ENCODE data around the gene NTNG2. TPM values are rescaled to one million over a fixed set of nuclear protein-coding genes. Genes with fewer than 3 reads are reported as not detected.

The NTNG2 gene
- total RNA-seq, 2 experiments from 2014 or later = 10.9 to 15.6 TPM

DNA sequence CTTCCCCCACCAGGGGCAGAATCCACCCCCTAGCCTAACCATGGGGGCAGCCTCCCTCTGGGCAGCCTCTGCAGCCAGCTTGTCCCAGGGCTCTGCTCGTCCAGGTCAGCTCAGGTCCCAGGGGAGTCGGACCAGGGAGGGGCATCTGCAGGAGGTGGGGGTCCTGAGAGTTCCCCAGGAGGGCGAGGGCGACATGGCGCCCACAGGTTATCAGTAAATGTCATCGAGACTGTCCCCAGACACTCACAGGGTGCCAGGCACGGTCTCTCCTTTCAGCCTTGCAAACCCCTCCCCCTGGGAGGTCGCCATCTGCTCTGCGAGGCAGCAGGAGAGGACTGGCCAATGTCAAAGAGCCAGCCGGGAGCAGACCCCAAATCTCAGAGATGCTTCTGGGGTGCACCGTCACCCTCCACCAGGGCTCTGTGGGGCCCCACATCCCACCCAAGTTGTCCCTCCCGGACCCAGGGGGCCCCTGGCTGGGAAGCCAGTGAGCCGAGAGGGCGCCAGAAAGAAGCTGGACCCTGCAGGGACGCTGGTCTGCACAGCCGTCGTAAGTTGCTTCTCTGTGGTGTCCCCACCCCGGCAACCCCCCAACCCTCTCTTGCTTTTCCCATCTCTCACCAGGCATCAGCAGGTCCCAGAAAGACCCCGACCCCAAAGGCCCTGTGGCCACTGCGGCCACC lies 69.3 kb downstream of the NTNG2 start:
- H3K9me3 Mint-ChIP-seq = no peaks in the 10 kb centered on the region
- DNase-seq = no peak
- peaks cover 2% of the 10 kb centered on the region for H3K4me1 Mint-ChIP-seq
- no peak overlapping the region for H3K4me3 Mint-ChIP-seq
- no peak for ATAC-seq (ENCODE audit: low read depth)
- H3K27me3 Mint-ChIP-seq = peaks cover 2% of the 10 kb centered on the region
- H3K36me3 Mint-ChIP-seq = no peaks in the 10 kb centered on the region
- no peak overlapping the region for H3K27ac Mint-ChIP-seq
- POLR2A ChIA-PET = no interaction called here

DNA sequence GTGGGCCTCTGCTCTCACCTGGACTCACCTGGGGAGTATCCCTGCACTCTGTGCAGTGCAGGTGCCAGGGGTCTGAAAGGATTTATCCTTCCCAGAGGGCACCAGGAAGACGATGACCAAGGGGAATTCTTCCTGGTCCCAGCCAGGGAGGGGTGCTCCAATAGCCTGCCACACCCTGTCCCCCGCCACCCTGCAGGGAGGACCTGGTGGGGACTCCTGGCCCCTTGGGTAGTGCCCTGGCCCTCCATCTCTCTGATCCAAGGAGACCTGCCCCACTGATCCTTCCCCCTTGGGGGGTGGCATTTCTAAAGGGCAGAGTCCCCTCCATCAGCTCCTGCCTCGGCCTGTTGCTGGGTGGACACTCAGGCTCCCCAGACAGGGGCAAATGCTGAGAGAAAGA lies 70.7 kb downstream of the NTNG2 start:
- Mint-ChIP-seq H3K4me3 (no peak overlapping the region), H3K9me3 (no peaks in the 10 kb centered on the region), H3K27me3 (peaks cover 2% of the 10 kb centered on the region), H3K36me3 (no peaks in the 10 kb centered on the region), H3K4me1 (peaks cover 2% of the 10 kb centered on the region), H3K27ac (no peak overlapping the region)
- ATAC-seq (ENCODE audit: low read depth) (no peak), DNase-seq (no peak)
- POLR2A ChIA-PET = no interaction called here

DNA sequence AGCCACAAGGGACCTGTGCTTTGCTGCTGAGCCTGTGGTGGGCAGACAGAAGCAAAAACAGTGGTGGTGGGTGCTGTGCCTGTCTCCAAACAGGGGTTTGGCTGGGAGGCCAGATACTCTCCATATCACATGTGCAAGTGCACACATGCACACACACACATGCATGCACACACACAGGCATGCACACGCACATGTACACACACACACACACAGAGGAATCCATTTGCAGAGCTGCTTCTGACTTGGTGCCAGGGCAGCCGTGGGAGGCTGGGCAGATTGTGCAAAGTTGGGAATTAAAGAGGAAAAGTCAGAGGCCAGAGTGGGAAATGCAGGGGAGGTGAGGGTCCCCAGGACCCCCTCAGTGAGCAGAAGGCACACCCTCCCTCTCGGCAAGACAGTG lies 71.3 kb downstream of the NTNG2 start:
- POLR2A ChIA-PET = no interaction called here
- ATAC-seq (ENCODE audit: low read depth) = no peak
- no peaks in the 10 kb centered on the region for H3K9me3 Mint-ChIP-seq
- H3K36me3 Mint-ChIP-seq = no peaks in the 10 kb centered on the region
- DNase-seq = no peak
- H3K27ac Mint-ChIP-seq = no peak overlapping the region
- H3K4me1 Mint-ChIP-seq = peaks cover 2% of the 10 kb centered on the region
- H3K27me3 Mint-ChIP-seq = peaks cover 2% of the 10 kb centered on the region
- H3K4me3 Mint-ChIP-seq = no peak overlapping the region

DNA sequence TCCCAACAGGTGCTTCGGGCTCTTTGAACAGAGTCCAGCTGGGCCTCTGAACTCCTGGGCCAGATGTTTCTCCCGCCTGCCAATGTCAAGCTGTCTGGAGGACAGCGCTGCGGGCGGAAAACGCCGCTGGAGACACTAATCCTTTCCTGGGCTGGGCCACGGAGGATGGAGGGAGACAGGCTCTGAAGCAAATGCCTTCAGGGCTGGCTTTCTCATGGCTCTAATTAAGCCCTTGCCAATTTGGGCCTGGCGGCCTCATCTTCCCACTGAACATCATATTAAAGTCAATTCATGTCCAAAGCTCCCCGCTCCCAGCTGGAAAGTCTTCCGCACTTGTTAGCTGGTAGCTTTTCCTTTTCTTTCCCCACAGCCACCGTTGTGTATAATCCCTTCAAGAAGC lies 72.7 kb downstream of the NTNG2 start:
- Mint-ChIP-seq H3K36me3 (no peaks in the 10 kb centered on the region), H3K4me1 (no peaks in the 10 kb centered on the region), H3K4me3 (no peak overlapping the region), H3K27me3 (peaks cover 2% of the 10 kb centered on the region), H3K9me3 (no peaks in the 10 kb centered on the region), H3K27ac (no peak overlapping the region)
- POLR2A ChIA-PET = no interaction called here
- ATAC-seq (ENCODE audit: low read depth) (no peak), DNase-seq (no peak)

DNA sequence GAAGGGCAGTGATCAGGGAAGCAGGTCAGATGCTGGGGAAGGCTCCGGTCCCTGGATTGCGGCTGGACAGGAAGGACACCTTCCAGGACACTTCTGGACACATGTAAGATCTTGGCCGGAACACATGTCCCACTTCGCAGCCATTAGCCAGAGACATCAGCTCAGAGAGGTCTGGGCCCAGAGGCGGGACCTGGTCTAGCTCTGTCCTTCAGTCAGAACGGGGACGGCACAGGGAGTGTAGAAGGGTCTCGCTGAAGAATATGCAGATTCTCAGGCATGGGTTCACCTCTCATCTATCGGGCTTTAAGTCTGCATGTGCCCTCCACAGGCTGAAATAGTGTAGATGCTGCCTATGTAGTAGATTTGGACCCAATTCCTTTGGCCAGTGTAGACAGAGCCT lies 73.3 kb downstream of the NTNG2 start:
- POLR2A ChIA-PET = no interaction called here

DNA sequence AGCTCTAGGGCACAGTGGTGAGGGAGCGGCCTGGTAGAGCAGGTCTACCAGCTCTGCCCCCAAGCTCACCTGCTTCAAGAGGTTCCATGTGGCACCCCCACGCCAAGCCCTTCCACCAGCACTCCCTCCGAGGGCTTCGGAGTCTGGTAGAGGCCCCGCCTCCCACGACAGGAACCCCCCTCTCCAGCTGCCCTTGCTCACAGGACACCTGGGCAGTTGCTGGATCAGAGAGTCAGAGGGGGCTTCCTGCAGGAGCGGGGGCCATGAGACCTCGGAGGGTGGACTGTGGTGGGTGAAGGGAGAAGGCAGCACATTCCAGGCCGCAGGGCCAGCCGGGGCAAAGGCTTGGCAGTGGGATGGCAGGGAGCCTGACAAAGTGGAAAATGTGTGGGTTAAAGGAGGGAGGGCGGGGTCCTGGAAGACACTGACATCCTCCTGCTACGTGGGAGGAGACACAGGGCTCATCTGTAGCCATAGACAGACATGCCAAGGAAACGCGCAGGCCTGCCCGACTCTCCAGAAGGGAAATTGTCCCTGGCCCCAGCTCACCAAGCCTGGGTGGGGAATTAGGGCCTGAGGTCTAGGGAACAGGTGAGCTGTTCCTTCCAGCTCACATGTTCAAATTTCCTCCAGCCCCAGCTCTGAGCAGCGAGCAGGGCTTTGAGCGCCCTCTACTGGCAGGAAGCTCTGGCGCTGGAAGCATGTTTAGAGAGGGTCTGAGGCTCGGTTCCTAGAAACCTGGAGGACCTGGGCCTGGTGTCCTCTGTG lies 74.2 kb downstream of the NTNG2 start:
- ATAC-seq (ENCODE audit: low read depth) = no peak

More for the DNA sequence above, 73.3 kb downstream of the NTNG2 start:
- Mint-ChIP-seq H3K27me3 (peaks cover 2% of the 10 kb centered on the region), H3K4me1 (no peaks in the 10 kb centered on the region), H3K9me3 (no peaks in the 10 kb centered on the region), H3K27ac (no peak overlapping the region), H3K4me3 (no peak overlapping the region), H3K36me3 (no peaks in the 10 kb centered on the region)
- ATAC-seq (ENCODE audit: low read depth) (no peak), DNase-seq (no peak)

DNA sequence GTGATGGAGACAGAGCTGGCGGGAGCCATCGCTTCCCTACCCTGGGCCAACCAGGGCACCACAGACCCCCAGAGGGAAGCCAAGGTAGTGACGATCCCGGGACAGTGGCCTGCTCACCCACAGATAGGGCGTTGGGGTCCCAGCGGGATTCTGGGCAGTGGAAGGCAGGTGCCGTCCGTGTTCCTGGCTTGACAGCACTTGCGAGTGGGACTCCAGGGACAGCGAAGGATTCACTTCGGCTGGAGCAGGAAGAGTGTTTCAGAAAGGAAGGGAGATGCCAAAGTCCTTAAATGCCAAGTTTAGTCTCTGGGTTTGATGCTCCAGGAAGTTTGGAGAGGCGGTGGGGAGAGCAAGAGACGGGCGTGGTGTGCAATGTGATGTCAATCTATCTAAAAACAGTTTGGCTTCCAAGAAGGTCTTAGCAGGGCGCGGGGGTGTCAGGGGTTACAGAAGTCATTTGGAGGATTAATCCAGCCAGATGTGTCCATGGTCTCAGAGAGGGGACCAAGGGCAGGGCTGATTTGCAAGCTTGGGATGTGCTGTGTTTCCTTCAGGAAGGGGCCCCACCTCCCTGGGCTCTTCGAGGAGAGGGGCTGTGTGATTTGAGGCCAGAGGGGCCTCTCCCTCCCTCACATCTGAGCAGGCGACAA lies 74.9 kb downstream of the NTNG2 start:
- no peaks in the 10 kb centered on the region for H3K36me3 Mint-ChIP-seq
- H3K27ac Mint-ChIP-seq = peak overlapping the region; percentile 51
- no peak for DNase-seq
- H3K9me3 Mint-ChIP-seq = no peaks in the 10 kb centered on the region
- H3K4me3 Mint-ChIP-seq = no peak overlapping the region
- H3K27me3 Mint-ChIP-seq = no peaks in the 10 kb centered on the region
- ATAC-seq (ENCODE audit: low read depth) = no peak
- peaks cover 2% of the 10 kb centered on the region for H3K4me1 Mint-ChIP-seq
- POLR2A ChIA-PET = interaction anchor here (0.7 to 1.0 kb wide), 3 partner anchors 67 to 365 kb away, joined by 3 read pairs; partner anchors contain the start of gene NTNG2

More for the DNA sequence above, 74.2 kb downstream of the NTNG2 start:
- Mint-ChIP-seq H3K4me1 (no peaks in the 10 kb centered on the region), H3K27me3 (no peaks in the 10 kb centered on the region), H3K4me3 (no peak overlapping the region), H3K36me3 (no peaks in the 10 kb centered on the region), H3K27ac (peak overlapping the region; percentile 51), H3K9me3 (no peaks in the 10 kb centered on the region)
- DNase-seq = peak; percentile 80
- POLR2A ChIA-PET = interaction anchor here (0.7 to 1.0 kb wide), 3 partner anchors 66 to 364 kb away, joined by 3 read pairs; partner anchors contain the start of gene NTNG2

DNA sequence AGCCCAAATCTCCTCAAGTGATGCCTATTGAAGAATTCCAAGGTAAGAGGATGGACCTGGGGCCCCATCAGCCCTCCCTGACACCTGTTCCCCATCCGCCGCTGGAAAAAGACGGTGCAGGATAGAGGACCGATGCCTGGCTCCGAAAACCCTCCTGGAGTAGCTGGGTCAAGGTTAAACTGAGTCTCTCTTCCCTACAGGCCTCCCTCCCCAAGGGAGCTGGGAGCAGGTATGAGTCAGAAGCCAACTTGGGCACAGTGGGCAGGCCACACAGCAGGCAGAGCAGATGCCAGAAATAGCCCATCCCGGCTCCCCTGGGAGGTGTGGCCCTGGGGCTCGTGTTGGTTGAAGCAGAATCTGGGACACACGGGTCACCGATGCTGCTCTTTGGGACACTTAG lies 75.6 kb downstream of the NTNG2 start:
- no peak overlapping the region for H3K4me3 Mint-ChIP-seq
- ATAC-seq (ENCODE audit: low read depth) (no peak), DNase-seq (no peak)
- H3K27me3 Mint-ChIP-seq = no peaks in the 10 kb centered on the region
- no peak overlapping the region for H3K27ac Mint-ChIP-seq
- H3K4me1 Mint-ChIP-seq = peaks cover 3% of the 10 kb centered on the region
- no peaks in the 10 kb centered on the region for H3K9me3 Mint-ChIP-seq
- POLR2A ChIA-PET = no interaction called here
- H3K36me3 Mint-ChIP-seq = no peaks in the 10 kb centered on the region

DNA sequence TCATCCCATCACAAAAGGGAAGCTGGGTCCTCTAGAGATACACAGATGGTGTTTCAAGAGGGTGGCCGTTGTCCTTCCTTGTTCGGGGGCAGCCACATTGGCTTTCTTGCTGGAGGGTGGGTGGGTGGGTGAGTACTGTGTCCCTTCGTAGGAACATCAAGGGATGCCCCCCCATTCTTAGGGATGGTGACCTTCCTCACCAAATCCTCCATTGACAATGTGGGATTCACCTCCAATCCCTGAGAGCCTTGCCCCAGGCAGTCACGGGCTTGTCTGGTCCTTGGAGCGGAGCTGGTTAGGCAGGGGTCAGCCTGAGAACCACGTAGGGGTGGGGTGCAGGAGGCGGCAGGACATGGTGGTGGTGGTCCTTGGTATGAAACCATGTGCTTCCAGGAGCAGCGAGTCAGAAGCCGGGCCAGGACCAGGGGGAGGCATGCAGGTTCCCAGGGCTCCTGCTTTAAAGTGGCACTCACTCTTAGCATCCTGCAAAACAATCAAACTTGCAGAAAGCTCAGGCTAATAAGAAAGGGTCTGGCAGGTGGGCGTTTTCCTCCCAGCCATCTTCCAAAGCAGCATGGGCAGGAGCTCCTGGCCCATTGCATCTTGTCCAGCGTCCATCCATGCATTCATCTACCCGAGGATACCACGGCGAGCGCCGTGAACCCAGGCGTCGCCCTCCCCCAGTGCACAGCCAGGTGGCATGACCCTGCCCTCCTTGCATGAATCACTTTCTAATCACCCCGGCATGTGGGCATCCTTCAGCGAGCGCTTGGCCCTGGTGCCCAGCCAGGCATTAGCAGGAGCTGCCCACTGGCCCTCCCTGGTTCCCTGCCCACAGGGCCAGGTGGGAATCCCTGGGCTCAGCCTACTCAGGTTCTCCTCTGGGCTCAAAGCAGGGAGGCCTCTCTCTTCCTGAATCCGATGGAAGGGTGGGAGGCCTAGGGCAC lies 76.4 kb downstream of the NTNG2 start:
- H3K4me3 Mint-ChIP-seq = no peak overlapping the region
- peaks cover 5% of the 10 kb centered on the region for H3K4me1 Mint-ChIP-seq

DNA sequence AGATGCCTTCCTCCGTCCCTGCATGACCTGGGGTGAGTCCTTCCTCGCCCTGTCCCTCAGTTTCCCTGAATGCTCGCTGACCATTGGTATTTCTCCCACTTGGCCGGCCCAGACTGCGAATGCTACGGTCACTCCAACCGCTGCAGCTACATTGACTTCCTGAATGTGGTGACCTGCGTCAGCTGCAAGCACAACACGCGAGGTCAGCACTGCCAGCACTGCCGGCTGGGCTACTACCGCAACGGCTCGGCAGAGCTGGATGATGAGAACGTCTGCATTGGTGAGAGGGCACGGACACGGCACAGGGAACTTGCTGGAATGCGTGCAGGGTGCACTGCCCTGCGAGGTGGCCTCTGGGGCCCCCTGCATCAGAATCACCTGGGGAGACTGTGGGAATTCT lies 77.1 kb downstream of the NTNG2 start:
- Mint-ChIP-seq H3K4me1 (peaks cover 5% of the 10 kb centered on the region), H3K27me3 (no peaks in the 10 kb centered on the region), H3K36me3 (no peaks in the 10 kb centered on the region), H3K27ac (no peak overlapping the region), H3K9me3 (no peaks in the 10 kb centered on the region), H3K4me3 (no peak overlapping the region)
- ATAC-seq (ENCODE audit: low read depth) (no peak), DNase-seq (no peak)
- POLR2A ChIA-PET = interaction anchor here (0.6 kb wide), 1 partner anchor 704 kb away, joined by 3 read pairs; no protein-coding TSS in a partner anchor

More for the DNA sequence above, 76.4 kb downstream of the NTNG2 start:
- no peaks in the 10 kb centered on the region for H3K36me3 Mint-ChIP-seq
- no peak overlapping the region for H3K27ac Mint-ChIP-seq
- POLR2A ChIA-PET = no interaction called here
- DNase-seq (no peak), ATAC-seq (ENCODE audit: low read depth) (no peak)
- H3K9me3 Mint-ChIP-seq = no peaks in the 10 kb centered on the region
- no peaks in the 10 kb centered on the region for H3K27me3 Mint-ChIP-seq

DNA sequence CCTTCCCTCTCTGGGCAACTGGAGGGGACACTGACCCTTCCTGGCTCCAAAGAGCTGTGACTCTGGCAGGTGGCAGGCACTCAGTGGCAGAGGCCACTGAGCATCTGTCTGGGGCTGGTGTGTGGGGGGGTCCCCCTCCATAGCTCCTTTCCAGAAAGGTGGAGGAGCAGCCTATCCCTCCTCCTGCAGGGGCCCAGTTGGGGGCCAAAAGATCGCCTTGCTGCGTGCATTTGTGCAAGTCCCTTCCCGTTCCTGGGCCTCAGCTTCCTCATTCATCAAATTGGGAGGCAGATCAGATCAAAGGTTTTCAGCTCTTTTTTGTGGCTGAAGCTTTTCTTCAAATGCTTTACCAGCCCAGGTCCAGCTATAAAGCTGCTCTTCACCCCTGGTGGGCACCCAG lies 77.7 kb downstream of the NTNG2 start:
- ATAC-seq (ENCODE audit: low read depth) = no peak
- POLR2A ChIA-PET = interaction anchor here (0.6 to 1.6 kb wide), 2 partner anchors 77 to 703 kb away, joined by 3 to 5 read pairs; partner anchors contain the start of gene NTNG2
- no peak for DNase-seq
- no peak overlapping the region for H3K27ac Mint-ChIP-seq
- H3K4me3 Mint-ChIP-seq = no peak overlapping the region
- H3K4me1 Mint-ChIP-seq = peaks cover 5% of the 10 kb centered on the region
- no peaks in the 10 kb centered on the region for H3K9me3 Mint-ChIP-seq
- no peaks in the 10 kb centered on the region for H3K36me3 Mint-ChIP-seq
- no peaks in the 10 kb centered on the region for H3K27me3 Mint-ChIP-seq

DNA sequence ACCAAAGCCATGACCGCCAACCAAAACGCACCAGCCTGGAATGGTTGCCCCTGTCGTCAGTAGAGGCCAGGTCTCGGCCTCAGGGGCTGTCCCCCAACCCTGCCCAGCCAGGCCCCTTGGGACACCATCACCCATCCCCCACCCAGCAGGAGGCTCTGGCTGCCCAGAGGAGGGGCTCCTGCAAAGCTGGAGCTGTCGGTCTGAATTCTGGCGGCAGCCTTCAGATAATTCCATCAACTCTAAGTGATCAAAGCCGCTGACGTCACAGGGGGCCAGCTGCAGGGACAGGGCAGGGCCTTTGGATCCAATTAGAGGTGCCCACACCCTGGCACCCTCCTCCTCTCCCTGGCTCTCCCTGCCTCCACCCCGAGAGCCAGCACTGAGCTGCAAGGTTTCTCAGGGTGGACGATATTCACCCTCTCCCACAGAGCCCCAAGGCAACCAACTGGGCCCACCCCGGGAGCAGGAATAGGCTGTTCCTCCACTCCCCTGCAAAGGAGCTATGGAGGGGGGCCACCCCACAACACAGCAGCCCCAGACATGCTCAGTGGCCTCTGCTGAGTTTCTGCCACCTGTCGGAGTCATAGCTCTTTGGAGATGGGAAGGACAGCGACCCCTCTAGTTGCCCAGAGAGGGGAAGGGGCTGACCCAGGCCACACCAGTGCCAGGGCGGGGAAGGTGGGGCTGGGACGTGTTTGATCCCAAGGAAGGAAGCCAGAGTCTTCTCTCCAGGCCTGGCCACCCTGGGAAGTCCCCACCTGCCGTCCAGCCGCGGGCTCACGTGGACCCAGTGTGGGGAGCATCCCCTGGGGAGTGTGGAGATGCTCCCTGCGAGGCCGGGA lies 78.4 kb downstream of the NTNG2 start:
- no peak for ATAC-seq (ENCODE audit: low read depth)
- POLR2A ChIA-PET = interaction anchor here (1.2 to 1.6 kb wide), 2 partner anchors 78 to 115 kb away, joined by 4 to 5 read pairs; partner anchors contain the start of genes NTNG2 and SETX
- H3K4me1 Mint-ChIP-seq = peaks cover 5% of the 10 kb centered on the region
- no peak for DNase-seq
- peak overlapping the region; percentile 56 for H3K4me3 Mint-ChIP-seq
- H3K9me3 Mint-ChIP-seq = no peaks in the 10 kb centered on the region
- H3K36me3 Mint-ChIP-seq = no peaks in the 10 kb centered on the region
- H3K27me3 Mint-ChIP-seq = no peaks in the 10 kb centered on the region
- H3K27ac Mint-ChIP-seq = no peak overlapping the region
